Hypothalamus (tissue), 51 donors: Measurements from ENCODE around the gene ARL5B.
A peak's percentile ranks its signal among the peaks of the same experiment; 100 is the strongest.

ENCODE experiments used
- DNase-seq, 51 donors: peaks; one replicate each; lab custom pipeline; 2025; lab: John Stamatoyannopoulos, UW

Gene ARL5B

GRCh38 chr10:18699849-18700840 is 40.9 kb downstream of the ARL5B start:
- no peak for DNase-seq

DNA sequence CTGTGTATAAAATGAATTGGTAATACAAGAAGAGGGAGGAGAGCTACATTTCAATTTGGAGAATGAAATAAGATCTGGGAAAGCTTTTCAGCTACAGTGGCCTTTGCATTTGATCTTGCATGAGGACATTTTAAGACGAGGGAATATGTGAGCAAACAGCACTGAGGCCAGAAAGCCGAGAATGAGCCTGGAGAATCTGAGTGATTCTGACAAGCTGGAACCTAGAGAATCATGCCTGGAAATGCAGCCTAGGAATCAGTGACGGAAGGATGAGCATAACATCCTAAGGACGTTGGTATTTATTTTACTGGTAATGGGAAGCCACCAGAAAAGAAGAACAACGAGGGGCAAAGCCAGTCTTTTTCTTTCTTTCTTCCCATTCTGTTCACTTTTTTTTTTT is 44.3 kb downstream of the ARL5B start:
- DNase-seq = no peak

GRCh38 chr10:18710201-18710653 is 51.0 kb downstream of the ARL5B start:
- no peak for DNase-seq

DNA sequence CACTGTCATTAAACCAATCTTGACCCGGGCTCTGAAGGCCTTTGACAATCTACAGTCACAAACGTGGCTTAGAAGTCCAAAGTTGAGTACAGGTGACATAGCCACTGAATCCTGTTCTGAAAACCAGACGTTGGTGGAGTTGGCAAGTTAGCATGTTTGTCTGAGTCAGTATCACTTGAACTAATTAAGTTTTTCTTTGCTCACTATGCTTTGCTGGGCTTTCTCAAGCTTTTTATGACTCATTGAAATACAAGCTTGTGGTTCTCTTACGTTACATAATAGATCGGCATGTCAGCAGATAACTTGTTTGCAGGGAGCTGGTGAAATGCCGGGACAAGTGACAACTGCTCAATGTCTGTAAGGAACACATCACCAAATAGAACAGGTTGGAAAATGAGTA is 53.8 kb downstream of the ARL5B start:
- peak in 1 of 51 donors; percentile 30 for DNase-seq

DNA sequence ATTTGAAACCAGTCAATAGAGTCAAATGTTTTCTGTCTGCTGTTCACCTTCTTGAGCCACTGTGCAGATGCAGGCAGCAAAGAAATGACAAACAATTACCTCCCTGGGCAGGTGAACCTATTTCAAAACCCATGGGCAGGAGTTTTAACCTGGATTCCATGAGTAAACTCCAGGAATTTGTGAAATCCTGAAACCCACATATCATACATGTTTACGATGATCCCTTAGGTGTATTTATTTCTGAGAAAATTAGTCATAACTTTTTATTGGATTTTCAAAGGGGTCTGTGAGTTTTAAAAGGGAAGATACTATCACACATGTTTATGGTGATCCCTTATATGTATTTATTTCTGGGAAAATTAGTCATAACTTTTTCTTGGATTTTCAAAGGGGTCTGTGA is 59.8 kb downstream of the ARL5B start:
- no peak for DNase-seq

DNA sequence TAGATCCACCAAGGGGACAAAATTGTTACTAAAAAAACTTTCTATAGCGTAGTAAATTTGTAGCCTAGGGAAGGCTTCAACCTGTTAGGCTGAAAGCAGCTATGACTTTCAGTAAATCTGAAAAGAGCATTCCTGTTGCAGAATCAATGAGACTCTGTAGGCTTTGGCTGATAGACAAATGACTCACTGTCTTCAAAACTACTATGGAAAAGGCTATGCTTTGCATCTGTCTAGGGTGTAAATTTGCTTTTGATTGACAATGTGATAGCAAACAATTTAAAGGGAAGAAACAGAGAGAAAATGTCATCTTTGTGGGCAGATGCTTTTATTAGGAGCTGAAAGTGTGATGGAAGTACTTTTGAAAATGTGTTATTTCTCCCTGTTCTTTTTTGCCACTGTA is 60.6 kb downstream of the ARL5B start:
- DNase-seq = no peak

DNA sequence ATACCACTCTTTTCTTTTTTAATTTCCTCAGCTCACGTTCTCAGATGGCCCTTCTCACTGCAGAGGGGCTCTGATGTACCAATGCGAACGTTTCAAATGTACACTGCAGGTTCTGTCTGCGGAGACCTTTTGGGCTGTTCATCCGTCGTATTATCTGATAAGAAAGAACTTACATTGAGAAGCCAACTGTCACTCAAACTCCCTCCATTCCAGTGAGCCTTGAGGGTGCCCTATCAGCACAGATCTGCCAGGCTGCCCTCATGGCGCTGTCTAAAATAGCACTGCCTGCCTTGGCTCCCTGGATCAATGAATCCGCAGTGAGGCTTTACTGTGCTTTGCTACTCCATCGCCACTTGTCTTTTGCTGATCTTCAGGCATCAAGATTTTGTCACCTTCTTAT is 61.8 kb downstream of the ARL5B start:
- no peak for DNase-seq

- no peak for DNase-seq
These were observed 64.6 kb downstream of the ARL5B start for GRCh38 chr10:18723801-18724200.
